GM12872 (cell line): ENCODE measurements around the gene DNAH14.

Source experiments
- CTCF ChIP-seq: IDR thresholded peaks from 3 replicates; pipeline ENCODE4 v1.5.1; 2011; ENCODE audit warnings: low read depth, mild to moderate bottlenecking, low read length, moderate library complexity; ENCODE audit not compliant: insufficient read depth

The DNAH14 gene

DNA sequence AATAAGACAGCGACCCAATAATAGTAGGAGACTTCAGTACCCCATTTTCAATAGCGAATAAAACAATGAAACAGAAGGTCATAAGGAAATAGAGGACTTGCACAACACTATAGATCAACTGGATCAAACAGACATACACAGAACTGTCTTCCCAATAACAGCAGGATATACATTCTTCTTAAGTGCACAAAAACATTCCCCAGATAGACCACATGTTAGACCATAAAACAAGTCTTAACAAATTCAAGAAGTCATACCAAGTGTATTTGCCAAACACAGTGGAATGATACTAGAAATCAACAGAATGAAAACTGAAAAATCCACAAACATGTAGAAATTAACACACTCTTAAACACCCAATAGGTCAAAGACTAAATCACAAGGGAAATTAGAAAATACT lies 420.4 kb downstream of the DNAH14 start:
- no peak for TF ChIP-seq CTCF

DNA sequence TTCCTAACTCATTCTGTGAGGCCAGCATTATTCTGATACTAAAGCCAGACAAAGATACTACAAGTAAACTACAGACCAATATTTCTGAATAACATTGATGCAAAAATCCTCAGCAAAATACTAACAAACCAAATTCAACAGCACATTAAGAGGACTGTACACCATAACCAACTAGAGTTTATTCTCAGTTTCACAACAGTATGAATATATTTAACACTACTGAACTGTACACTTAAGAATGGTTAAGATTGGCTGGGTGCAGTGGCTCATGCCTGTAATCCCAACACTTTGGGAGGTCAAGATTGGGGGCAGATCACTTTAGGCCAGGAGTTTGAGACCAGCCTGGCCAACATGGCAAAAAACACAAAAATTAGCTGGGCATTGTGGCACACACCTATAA lies 421.4 kb downstream of the DNAH14 start:
- no peak for TF ChIP-seq CTCF

GRCh38 chr1:225354906-225355305 lies 425.4 kb downstream of the DNAH14 start:
- TF ChIP-seq CTCF = no peak

- no peak for TF ChIP-seq CTCF
Observed at GRCh38 chr1:225355863-225356262, 426.4 kb downstream of the DNAH14 start.

DNA sequence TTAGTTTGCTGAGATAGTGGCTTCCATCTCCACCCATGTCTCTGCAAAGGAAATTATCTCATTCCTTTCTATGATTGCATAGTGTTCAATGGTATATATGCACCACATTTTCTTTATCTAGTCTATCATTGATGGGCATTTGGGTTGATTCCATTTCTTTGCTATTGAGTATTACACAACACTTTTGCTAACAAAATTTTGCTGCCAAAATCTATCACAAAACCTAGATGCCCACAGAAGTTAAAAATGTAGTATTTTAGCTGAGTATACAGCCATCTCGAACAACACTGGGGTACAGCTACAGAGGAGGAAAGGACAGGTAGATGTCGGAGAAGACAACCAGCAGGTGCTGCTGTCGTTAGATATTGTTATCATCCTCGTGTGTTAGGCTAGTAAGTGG lies 430.6 kb downstream of the DNAH14 start:
- TF ChIP-seq CTCF = no peak

GRCh38 chr1:225361176-225361575 lies 431.7 kb downstream of the DNAH14 start:
- TF ChIP-seq CTCF = no peak

- TF ChIP-seq CTCF = no peak
Observed at GRCh38 chr1:225362805-225363204, 433.3 kb downstream of the DNAH14 start.

- TF ChIP-seq CTCF = no peak
Observed at GRCh38 chr1:225364439-225364838, 435.0 kb downstream of the DNAH14 start.
